GM04504 (cell line): ENCODE data around the gene WDR31.
"Not testable (repeated sequence)": the region's sequence is repeated elsewhere in the genome, so short reads cannot be mapped to it uniquely, and the experiment has no call there.

Experiments used
- DNase-seq: peaks from one replicate; pipeline ENCODE4 v3.0.0-alpha.2; 2012; ENCODE audit warnings: low read depth

Gene WDR31

DNA sequence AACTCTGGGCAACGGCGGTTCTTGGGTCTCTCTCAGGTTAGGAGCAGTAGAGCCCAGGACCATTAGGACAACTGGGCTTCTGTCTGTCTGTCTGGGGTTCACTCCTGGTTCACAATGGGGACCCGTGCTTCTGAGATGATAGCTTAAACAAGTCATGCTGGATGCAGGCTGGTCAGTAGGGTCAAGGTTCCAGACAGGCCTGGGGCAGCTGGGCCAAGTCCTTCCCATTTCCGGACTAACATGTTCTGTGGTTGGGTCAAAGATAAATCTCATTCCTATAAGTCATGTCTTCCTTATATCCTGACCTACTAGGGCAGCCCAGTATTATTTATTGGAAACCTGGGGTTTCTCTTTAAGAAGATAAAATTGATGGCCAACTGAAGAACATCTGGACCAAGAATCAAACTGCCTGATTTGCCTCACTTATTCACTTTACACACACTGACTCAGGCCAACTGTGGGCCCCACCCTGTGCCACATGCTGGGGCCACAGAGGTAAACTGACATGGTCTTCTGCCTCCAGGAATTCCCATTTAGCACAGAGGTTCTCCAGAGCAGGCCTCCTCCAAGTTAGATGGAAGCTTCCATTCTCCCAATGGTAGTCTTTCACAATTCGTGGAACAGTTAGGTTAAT, 28.4 kb upstream of the WDR31 start:
- DNase-seq: no peak

DNA sequence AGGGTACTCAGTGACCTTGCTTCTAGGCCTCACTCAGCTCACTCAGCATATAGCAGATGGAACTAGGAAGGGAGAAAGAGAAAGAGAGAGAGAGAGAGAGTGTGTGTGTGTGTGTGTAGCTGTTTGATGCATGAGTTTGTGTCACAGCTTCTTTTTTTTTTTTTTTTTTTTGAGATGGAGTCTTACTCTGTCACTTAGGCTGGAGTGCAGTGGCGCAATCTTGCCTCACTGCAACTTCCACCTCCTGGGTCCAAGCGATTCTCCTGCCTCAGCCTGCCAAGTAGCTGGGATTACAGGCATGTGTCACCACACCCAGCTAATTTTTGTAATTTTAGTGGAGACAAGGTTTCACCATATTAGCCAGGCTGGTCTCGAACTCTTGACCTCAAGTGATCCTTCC, 25.6 kb upstream of the WDR31 start:
- not testable (repeated sequence) for DNase-seq

DNA sequence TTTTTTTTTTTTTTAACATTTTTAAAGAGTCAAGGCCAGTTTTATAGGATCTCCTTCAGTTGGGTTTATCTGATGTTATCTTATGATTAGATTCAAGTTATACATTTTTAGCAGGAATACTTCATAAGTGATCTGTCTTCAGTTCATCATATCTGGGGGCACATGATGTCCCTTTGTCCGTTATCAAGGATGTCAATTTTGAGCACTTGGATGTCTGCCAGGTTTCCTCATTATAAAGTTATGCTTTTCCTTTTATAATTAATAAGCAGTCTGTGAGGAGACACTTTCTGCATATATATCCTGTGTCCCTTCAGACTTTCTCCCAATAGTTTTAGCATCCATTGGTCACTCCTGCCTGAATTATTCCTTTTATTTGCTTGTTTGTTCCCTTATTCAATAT, 24.9 kb upstream of the WDR31 start:
- DNase-seq: no peak

DNA sequence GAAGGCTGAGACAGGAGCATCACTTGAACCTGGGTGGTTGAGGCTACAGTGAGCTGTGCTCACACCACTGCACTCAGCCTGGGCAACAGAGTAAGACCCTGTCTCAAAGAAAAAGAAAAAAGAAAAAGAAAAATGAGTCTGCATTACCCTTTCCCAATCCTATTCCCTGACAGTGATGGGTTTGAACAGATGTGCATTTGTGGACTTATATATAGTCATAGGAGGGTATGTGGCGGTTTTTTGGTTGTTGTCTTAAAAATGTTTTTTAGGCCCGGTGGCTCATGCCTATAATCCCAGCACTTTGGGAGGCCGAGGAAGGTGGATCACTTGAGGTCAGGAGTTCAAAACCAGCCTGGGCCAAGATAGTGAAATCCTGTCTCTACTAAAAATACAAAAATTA, 23.3 kb upstream of the WDR31 start:
- no peak for DNase-seq

DNA sequence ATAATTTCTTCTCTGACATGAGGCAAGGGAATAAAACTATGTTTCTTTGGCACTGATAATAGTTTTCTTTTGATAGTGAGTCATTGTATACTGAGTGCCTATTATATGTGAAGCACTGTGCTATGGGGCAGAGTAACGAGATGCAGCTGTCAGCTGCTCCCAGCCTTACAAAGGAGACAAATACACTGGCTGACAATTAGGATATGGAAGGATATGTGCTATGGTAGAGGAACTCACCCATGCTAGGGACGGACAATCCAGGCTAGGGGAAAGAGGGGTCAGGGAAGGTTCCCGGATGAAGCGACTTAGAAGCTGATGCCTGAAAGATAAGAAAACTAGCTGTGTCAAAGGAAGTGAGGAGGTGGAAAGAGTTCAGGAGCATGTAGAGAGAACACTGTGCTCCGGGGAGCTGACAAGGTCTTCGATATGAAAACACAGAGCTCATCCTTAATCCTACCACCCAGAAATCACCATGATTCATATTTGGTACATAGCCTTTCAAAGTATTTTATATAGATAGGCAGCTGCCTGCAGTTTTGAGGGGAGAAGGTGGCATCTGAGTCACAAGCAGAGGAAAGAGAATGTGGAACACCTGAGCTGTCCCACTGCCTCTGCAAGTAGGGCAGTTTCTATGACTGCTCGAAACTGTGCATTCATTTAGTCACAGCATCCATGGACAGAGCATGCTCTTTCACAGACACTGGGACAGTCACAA, 21.4 kb upstream of the WDR31 start:
- DNase-seq: no peak

DNA sequence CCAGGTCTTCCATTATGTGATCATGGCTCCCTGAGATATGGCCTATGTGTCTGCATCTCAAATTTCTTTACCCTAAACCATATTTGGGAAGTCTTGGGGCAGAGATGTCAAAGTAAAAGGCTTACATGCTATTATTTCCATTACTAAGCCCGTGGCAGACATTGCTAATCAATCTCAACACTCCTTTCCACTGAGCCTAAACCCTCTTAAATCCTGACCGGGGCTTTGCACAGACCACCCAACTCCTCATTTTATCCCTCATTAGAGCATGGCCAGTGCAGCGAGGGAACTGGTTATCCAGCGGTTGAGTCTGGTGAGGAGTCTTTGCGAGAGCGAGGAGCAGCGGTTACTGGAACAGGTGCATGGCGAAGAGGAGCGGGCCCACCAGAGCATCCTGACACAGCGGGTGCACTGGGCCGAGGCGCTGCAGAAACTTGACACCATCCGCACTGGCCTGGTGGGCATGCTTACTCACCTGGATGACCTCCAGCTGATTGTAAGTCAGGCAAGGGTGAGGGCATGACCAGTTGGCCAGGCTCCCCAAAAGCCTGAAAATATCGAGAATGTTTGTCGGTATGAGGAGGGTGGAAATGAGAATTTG, 20.3 kb upstream of the WDR31 start:
- DNase-seq: no peak

DNA sequence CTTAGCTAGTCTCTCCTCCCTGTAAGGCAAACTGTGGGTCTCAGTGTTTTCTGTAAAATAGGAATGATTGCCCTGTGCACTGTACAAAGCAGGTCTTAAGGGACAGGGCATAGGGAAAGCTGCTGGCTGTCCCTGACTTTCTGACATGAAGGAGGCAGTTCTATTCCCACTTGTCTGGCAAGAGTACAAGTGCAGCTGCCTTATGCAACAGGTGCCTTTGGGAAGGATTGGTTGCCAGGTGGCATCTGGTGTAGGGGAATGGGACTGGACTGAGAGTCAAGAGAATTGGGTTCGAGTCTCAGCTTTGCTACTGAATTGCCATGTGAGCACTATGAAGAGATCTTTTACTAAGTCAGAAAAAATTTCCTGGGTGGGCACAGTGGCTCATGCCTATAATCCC, 19.3 kb upstream of the WDR31 start:
- no peak for DNase-seq

DNA sequence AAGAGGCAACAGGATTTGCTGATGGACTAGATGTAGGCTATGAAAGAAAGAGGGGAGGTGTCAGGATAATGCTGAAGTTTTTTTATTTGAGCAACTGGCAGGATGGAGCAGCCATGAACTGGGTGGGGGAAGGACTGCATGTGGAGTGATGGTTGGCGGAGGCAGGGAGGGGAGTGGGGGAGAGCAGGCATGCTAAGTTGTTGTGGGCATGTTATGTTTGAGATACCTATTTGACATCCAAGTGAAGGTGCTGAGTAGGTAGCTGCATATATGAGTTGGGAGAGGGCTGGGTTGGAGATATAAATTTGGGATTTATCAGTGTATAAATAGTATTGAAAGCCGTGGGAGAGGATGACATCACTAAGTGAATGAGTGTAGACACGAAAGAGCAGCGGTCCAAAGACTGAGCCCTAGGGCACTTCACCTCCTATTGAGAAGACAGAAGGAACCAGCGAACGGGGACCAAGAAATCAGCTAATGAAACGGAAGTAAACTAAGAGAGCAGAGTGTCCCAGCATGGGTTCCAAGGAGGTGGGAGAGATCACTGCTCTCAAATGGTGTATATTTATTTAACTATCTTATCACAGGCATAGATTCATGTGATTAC, 16.7 kb upstream of the WDR31 start:
- no peak for DNase-seq

DNA sequence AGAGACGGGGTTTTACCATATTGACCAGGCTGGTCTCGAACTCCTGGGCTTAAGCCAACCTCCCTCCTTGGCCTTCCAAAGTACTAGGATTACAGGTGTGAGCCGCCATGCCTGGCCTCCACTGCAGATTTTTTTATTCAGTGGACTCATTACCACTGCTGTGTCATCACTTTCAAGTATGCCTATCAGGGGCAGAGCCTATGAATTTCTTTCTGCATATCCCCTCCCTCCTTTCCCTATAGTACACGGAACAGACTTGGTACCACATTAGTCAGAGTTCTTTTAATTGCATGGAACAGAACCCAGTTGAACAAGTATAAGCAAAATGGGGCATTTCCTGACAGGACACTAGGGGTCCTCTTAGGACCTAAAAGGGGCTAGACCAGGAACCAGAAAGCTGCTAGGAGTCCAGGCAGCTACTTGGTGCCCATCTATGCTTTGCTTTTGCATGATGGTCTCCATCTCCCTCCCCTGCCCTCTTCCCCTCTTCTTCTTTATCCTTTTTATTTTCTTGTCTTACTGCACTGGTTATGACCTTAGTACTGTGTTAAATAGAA, 15.0 kb upstream of the WDR31 start:
- no peak for DNase-seq

DNA sequence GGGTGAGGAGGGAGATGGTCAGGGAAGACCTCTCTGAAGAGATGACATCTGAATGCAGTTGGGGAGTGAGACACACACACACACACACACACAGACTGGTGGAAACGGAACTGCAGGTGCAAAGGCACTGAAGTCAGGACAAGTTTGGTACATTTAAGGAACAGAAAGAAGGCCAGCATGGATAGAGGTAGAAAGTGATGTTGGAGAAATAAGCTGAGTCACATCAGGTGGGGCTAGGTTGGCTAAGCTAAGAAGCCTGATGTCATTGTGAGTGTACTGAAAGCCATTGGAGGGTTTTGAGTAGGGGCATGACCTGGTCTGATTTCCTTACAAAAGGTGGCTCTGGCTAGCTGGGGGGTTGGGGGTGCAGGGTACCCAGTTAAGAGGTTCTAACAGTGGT, 12.3 kb upstream of the WDR31 start:
- no peak for DNase-seq

DNA sequence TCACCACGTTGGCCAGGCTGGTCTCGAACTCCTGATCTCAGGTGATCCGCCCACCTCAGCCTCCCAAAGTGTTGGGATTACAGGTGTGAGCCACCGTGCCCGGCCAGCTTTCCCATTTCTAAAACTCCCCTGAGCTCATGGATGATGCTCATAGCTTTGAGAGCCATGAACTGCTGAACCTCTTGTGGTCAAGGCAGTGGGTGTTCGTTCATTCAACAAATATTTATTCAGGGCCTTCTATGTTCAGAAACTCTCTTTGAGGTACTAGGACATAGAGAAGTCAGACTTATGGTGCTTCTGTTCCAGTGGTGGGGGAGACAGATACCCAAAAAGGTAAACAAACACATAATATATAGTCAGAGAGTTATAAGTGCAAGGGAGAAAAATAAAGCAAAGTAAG, 11.9 kb upstream of the WDR31 start:
- DNase-seq: no peak

DNA sequence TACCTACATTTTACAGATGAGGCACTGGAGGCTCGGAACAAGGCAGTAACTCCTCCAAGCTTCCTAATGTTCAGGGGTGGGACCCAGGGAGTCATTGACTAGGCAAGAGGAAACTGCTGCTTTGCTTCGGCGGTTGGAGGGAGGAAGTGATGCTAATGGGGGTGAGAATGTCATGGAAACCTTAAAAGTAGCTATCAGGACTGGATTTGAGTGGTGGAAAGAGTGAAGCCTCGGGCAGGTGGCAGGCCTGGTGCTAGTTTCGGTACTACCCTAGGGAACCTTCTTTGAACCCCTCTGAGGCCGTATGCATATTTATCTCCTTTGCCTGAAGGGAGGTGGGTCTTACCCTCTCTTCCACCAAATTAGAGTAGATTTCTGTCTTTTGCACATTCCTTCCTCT, 10.9 kb upstream of the WDR31 start:
- no peak for DNase-seq

DNA sequence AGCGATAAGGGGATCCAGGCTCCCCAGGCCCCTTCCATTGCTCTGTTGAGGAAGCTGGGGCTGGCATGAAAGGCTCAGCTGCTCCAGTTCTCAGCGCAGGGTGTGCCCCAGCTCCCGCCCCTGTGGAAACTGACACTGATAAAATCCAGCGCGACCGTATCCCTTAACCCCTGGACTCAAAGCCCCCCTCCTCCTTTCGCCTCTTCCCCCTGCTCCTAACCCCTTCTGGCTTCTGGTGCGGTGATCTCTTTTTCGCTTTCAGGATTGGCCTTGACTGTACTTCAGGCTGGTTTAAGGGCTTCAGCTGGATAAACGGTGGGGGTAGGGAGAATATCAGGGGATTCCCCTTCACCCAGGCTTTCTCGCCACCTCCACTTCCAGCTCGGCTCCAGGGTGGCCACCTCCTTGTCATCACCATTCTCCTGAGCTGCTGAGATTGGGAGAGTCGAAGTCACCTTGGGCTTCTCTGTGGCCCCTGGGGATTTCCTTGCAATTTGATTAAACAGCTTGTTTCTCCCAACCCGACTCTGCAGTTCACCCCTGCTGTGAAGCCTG, 10.1 kb upstream of the WDR31 start:
- no peak for DNase-seq

DNA sequence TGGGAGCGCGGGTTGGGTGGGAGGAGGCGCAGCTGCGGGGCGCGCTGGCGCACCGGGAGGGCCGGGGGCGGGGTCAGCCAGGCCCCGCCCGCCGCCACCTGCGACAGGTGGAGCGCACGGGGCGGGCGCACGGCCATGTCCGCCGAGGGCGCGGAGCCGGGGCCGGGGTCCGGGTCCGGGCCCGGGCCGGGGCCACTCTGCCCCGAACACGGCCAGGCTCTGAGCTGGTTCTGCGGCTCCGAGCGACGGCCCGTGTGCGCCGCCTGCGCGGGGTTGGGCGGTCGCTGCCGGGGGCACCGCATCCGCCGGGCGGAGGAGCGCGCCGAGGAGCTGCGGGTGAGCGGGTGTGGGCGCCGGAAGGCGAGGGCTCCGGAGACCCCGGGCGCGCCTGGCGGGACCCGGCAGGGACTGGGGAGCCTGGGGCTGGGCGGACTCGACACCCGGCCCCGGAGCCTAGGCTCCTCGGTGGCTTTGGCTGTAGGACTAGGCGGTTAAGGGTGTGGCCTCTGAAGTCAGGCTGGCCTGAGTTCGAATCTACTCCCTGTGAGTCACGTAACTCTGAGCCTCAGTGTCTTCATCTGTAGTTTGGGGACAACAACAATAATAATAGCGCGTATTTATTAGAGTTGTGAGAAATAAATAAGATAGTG, 9.5 kb upstream of the WDR31 start, which contains the start of gene BSPRY:
BSPRY (plus strand) TSS at position 97 of the 650 bp plus-strand sequence; CDS start at position 136, 39 bp downstream.
- no peak for DNase-seq

DNA sequence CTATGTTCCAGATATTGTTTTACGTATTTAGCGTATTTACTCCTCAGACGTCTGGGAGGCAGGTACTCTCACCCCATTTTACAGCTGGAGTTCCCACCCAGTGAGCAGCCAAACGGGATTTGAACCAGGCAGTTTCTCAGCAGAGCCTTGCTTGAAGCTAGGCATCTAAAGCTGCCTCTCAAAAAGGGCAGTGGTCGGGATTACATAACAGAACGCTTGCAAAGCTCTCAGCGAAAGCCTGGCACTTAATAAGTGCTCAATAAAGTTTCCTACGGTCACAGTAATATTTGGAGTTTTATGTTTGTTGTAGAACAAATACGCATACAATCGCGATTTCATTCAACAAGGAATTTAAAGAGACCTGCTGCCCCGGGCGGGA, 9.0 kb upstream of the WDR31 start:
- DNase-seq: no peak

DNA sequence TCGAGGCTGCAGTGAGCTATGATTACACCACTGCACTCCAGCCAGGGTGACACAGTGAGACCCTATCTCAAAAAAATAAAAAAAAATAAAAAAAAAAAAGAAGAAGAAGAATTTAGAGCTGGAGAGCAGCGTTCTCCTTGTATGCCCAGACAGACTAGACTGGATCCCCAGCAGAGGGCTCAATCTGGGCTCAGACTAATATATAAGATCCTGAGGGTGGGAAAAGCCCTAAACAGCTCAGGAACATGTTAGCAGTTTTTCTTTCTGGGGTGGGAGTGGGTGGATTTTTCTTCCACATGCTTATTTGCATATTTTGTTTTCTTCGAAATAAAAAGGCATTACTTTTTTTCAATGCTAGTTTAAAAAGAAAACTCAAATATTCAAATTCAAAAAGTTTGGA, 8.4 kb upstream of the WDR31 start:
- no peak for DNase-seq

DNA sequence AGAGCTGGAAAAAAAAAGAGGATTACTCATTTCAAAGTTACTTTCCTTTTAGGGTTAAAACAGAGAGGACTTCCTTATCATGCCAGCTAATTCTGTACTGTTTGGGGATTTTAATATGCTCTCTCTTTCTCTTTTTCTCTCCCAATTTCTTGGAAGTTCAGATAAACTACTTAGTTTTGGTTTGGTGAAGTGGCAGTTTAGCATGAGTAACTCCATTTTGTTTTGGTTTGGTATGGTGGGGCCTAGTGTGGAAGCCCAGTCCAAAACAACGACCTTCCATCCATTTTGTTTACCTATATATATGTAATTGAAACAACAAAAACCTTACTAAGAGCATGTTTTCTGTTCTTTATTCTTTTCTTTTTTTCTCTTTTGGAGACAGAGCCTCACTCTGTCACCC, 5.6 kb upstream of the WDR31 start:
- DNase-seq: no peak

DNA sequence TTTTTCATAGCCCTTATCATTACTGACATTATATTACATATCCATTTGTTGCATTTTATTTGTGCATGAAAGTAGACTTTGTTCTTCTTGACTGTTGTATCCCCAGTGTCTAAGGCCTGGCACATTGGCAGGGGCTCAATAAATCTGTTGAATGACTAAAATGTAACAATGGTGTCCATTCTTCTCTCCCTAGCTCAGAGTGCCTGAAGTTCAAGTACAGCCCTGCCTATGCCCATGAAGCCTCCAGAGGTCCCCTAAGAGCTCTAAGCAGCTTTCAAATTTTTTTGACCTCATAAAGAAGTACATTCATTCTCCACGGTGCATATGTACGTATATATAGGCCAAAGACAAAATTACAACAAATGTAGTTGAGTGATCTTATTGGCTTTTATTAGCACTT, 5.1 kb upstream of the WDR31 start:
- no peak for DNase-seq

DNA sequence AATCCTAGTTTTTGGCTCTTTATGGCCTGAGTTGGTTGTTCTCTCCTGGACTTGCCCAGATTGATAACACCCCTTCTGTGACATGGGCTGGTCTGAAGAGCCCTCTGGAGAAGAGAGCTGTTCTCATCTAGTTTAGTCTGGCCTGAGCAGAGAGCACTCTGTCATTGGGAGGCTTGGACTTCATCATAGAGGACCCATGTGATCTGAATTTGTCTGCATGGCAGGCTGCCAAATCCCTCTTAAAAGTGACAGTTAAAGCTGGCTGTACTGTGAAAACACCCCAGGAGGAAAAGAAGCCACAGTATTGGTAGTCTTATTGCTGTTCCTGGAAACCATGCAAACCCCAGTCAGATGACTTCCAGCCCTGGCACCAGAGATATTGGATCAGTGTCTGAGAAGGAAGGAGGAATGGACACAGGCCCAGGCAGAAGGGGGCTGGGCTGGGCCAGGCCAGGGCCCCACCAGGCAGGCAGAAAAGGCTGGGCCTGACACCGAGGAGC, 3.7 kb upstream of the WDR31 start:
- DNase-seq: peak; percentile 52

DNA sequence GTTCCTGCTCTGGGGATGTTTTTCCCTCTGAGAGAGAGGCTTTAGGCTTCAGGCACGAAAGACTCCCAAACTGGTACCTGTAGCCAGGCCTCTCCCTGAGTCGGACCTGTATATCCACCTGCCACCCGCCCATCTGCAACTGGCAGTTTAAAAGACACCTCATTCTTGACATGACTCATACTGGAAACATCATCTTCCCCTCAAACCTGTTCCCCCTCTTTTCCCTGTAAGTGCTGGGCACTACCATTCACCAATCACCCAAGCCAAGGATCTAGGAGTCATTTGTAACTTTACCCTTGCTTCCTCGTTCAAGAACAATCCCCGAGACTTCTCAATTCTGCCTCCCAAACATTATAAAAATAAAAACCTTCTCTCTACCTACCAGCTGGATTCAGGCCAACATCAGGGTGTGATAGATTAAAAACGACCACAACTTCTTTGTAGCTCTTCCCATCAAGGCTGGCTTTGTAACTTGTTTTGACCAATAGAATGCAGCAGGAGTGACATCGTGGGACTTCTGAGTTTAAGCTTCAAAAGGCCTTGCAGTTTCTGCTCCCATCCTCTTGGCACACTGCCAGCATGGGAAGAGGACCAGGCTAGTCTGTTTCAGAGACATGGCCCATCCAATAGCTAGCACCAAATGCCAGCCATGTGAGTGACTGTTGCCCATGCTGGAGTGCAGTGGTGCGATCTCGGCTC, 1.8 kb upstream of the WDR31 start:
- no peak for DNase-seq

DNA sequence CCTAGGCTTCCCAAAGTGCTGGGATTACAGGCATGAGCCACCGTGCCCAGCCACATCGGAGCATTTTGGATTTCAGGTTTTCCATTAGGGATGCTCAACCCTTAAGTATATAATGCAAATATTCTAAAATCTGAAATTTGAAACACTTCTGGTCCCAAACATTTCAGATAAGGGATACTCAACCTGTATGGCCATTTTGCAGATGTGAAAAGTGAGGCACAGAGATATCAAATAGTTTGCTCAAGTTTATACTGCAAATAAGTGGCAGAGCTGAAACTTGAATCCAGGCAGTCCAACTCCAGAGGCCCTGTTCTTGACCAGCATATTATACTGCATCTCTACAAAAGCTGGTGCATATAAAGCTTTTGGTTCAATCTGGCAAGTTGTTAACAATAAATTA, 2.4 kb downstream of the WDR31 start:
- no peak for DNase-seq
